ENCODE measurements around the gene TNFSF13. TPM values are rescaled to one million over a fixed set of nuclear protein-coding genes. Genes with fewer than 3 reads are reported as not detected.

Gene TNFSF13
- total RNA-seq, 1 experiment from 2014 or later = 0.37 TPM

DNA sequence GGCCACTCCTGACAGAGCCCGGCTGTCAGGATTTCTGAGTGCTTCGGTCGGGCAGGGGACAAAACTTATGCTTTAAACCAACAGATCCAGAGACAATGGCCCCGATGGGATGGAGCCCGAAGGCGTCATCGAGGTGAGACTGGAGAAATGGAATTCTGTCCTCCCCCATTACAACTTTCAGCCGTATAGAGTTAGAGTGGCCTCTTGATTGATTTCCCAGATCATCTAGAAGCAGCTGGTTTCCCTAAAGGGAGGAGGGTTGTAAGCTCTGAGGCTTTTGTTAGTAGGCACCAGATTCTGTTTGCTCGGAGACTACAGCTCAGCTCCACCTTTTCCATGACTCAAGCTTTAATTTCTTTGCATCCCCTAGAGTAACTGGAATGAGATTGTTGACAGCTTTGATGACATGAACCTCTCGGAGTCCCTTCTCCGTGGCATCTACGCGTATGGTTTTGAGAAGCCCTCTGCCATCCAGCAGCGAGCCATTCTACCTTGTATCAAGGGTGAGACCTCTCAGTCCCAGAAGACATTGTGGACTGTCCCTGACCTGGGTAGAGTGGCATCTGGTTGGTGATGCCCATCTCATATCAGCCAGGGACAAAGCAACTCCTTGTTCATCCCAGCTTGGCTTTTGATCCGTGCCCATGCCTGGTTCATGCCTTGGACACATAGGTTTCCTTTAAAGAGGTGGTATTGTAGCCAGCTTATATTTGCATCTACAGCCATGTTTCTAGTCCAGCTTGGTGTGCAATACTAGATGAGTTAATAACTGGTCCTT is 15.8 kb downstream of the TNFSF13 start:
- DNase-seq (ENCODE audit: low read depth) = no peak

DNA sequence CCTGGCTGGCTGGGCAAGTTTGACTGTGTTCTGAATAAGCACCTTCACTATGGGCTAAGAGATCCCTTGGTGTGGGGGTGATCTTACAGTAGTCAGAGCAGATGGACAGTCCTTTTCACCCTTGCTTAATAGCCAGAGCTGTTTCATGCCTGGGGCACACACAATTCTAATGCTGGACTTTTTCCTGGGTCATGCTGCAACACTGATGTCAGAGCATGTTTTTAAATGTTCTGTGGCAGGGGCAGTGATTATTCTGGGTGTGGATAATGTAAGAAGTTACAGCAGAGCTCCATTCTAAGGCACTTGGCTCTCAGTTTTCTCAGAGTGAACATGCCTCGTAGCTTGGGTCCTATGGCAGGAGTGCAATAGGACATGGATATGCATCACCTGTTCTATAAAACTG is 16.9 kb downstream of the TNFSF13 start:
- no peak for DNase-seq (ENCODE audit: low read depth)

DNA sequence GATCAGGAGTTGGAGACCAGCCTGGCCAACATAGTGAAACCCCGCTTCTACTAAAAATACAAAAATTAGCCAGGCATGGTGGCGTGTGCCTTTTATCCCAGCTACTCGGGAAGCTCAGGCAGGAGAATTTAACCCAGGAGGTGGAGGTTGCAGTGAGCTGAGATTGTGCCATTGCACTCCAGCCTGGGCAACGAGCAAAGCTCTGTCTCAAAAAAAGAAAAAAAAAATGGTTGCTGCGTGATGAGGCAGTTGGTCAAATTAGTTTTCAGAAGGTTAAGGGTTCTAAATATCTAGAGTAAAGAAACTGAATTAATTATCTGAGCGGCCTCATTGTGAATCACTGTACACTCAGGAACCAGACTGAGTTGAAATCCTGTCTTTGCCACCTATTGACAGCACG is 17.4 kb downstream of the TNFSF13 start:
- no peak for DNase-seq (ENCODE audit: low read depth)

DNA sequence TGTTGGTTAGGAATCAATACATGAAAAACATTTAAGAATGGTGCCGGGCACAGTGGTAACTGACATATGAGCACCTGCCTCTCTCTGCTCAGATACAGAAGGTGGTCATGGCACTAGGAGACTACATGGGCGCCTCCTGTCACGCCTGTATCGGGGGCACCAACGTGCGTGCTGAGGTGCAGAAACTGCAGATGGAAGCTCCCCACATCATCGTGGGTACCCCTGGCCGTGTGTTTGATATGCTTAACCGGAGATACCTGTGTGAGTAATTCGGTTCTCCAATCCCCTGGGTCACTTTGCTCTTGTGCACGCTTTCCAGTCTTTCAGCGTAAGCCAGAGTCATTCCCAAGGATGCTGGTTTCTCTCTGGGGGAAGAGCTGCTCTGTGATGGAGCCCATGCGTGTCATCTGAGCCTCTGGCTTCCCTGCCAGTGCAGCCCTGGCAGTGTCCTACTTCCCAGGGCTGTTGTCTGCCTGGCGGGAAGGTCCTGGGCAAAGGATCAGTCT is 17.9 kb downstream of the TNFSF13 start:
- no peak for DNase-seq (ENCODE audit: low read depth)

DNA sequence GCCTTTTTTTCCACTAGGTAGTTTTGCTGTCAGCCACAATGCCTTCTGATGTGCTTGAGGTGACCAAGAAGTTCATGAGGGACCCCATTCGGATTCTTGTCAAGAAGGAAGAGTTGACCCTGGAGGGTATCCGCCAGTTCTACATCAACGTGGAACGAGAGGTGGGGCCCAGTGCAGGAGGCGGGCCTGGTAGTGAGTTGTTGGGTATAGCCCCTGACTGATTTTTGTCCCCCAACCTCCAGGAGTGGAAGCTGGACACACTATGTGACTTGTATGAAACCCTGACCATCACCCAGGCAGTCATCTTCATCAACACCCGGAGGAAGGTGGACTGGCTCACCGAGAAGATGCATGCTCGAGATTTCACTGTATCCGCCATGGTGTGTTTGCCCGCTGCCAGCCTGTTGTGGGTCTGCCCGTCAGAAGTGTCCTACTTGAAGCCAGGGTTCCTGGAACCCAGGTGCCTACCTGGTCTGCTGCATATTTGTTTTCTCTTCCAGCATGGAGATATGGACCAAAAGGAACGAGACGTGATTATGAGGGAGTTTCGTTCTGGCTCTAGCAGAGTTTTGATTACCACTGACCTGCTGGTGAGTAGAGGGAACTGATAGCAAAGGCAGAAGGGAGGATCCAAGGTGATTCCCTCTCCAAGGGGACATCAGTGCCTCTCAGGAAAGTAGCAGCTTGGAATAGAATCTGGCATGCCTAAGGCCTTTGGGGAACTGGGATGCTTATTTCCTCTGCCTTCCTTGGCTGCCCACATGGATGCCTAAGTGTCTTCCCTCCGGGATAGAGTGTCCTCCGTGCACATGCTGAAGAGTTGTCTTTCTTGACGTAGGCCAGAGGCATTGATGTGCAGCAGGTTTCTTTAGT is 19.0 kb downstream of the TNFSF13 start:
- DNase-seq (ENCODE audit: low read depth) = no peak

DNA sequence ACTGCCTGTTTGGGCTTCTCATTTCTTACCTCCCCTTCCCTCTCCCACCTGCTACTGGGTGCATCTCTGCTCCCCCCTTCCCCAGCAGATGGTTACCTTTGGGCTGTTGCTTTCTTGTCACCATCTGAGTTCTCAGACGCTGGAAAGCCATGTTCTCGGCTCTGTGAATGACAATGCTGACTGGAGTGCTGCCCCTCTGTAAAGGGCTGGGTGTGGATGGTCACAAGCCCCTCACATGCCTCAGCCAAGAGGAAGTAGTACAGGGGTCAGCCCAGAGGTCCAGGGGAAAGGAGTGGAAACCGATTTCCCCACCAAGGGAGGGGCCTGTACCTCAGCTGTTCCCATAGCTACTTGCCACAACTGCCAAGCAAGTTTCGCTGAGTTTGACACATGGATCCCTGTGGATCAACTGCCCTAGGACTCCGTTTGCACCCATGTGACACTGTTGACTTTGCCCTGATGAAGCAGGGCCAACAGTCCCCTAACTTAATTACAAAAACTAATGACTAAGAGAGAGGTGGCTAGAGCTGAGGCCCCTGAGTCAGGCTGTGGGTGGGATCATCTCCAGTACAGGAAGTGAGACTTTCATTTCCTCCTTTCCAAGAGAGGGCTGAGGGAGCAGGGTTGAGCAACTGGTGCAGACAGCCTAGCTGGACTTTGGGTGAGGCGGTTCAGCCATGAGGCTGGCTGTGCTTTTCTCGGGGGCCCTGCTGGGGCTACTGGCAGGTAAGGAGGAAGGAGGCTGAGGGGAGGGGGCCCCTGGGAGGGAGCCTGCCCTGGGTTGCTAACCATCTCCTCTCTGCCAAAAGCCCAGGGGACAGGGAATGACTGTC is 20.7 kb downstream of the TNFSF13 start, which contains the start of gene CD68:
TSS of gene CD68 (plus strand) at position 638 of the 833 bp plus-strand sequence. CDS start at position 678, 40 bp downstream.
- peak; percentile 99 for DNase-seq (ENCODE audit: low read depth)

DNA sequence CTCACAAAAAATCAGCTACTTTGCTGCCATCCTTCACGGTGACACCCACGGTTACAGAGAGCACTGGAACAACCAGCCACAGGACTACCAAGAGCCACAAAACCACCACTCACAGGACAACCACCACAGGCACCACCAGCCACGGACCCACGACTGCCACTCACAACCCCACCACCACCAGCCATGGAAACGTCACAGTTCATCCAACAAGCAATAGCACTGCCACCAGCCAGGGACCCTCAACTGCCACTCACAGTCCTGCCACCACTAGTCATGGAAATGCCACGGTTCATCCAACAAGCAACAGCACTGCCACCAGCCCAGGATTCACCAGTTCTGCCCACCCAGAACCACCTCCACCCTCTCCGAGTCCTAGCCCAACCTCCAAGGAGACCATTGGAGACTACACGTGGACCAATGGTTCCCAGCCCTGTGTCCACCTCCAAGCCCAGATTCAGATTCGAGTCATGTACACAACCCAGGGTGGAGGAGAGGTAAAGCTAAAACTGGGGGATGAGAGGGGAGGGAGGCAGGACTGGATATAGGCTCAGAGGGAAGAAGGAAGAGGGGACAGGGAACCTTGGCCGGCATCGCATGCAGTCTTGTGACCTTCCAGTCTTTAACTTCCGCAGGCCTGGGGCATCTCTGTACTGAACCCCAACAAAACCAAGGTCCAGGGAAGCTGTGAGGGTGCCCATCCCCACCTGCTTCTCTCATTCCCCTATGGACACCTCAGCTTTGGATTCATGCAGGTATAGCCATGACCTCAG is 21.5 kb downstream of the TNFSF13 start:
- no peak for DNase-seq (ENCODE audit: low read depth)

DNA sequence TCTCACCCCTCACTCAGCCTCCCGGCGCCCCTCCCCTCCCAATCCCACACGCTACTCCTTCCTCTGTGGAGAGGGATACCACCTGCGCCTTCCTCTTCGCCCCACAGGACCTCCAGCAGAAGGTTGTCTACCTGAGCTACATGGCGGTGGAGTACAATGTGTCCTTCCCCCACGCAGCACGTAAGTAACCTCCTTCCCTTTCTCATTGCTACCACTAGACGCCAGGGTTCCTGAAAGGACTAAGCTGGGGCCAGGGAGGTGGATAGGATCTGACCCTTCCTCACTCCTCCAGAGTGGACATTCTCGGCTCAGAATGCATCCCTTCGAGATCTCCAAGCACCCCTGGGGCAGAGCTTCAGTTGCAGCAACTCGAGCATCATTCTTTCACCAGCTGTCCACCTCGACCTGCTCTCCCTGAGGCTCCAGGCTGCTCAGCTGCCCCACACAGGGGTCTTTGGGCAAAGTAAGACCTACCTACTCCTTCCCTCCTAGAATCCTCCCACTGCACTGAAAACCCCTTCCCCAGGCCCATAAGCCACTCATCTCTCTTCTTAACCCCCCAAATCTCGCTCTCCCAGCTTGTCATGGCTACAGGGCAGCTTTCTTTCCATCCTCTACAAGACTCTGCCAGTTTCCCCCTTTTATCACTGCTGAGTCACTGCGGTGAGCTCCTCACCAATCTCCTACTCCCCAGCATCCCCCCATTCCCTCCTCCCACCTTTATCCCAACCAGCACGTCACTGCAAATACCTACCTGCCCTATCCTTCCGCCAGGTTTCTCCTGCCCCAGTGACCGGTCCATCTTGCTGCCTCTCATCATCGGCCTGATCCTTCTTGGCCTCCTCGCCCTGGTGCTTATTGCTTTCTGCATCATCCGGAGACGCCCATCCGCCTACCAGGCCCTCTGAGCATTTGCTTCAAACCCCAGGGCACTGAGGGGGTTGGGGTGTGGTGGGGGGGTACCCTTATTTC is 22.3 kb downstream of the TNFSF13 start:
- DNase-seq (ENCODE audit: low read depth) = no peak

DNA sequence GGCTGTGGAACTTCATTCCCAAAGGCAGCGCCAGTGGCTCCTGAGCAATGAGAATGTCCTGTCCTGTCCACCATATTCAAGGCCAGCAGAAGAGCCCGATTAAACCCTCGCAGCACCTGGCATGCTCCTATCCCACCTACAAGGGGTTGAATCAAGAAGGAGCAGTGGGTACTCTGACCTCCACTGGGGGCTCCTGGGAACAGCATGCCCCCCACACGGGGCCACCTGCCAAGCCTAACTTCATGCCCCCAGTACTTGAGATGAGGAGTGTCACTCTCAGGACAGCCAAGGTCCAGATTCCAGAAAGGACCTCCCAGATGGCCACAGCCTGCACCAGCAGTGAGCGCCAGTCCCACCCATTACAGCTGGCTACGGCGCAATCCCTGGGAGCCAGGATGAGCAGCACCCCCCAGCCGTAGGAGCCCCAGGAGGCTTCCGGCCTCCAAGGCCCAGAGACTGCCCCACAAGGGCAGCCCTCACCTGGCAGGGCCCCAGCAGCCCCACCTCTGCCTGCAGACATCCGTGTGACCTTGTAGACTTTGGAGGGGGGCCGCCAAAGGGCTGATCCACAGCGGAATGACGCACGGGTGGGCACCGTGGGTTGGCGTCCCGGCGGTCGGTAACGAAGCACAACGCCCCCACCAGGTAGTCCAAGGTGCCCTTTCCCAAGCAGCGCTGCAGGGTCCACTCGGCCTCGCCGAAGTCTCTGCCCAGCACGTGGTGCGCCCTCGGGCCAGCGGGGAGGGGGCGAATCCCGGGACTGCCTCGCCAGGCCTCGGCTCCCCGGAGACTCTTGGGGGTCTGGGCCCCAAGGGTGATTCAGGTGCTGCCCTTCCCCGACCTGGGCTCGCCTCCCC is 24.1 kb downstream of the TNFSF13 start:
- no peak for DNase-seq (ENCODE audit: low read depth)

DNA sequence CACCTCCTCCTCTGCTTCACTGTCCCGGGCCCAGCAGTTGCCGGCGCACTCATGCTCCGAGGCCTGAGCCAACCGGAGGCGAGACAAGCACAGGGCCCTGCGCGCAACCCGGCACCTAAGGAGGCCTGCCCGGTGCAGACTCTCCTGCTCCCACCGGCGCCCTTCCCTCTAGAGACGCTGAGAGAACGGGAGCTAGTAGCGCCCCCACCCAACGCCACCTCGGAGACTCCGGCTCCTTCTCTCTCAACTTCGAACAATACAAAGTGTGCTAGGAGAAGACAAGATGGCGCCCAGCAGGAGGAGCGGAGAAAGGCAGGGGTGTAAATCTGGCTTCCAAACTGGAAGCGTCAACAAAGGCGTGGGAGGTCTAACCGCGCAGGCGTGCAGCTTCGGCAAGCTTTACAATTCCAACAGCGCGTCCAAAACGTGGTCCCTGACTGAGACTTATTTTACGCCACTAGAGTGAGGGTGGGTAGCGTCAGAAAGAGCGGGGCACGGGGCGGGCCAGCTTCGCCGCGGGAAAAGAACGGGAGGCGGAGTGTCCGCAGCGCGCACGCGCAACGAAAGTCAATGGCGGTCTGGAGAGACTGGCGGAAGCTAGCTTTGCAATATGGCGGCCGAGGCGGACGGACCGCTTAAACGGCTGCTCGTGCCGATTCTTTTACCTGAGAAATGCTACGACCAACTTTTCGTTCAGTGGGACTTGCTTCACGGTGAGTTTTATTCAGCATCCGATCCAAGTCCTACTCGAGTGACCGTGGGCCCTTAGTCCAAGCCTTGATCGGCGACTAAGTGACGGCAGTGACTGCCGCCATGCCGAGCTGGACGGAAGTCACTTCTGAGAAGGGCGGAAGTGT is 24.9 kb downstream of the TNFSF13 start, which contains the start of gene MPDU1:
TSS of gene MPDU1 (plus strand) at position 600 of the 857 bp plus-strand sequence. CDS start at position 611, 11 bp downstream.
- DNase-seq (ENCODE audit: low read depth) = peak; percentile 94

DNA sequence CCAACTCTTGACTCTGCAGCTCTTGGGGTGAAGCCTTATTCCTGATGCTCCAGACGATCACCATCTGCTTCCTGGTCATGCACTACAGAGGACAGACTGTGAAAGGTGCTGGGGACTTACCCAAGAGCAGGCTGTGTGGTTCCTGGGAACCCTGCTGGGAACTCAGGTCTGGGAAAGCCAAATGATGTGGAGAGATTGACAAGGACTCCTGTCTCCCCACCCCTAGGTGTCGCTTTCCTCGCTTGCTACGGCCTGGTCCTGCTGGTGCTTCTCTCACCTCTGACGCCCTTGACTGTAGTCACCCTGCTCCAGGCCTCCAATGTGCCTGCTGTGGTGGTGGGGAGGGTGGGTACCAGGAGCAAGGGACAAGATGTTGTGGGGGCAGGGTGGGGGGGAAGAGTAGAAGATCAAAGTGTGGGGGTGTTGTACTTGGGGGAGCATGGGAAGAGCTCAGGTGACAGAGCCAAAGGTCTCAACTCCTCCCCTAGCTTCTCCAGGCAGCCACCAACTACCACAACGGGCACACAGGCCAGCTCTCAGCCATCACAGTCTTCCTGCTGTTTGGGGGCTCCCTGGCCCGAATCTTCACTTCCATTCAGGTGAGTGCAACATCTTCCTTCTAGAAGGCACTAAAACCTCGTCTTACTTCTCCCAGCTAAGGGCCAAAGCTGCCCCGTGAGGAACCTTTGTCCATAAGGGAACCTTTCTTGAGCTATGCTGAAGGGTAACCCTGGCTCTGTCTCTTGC is 28.3 kb downstream of the TNFSF13 start:
- DNase-seq (ENCODE audit: low read depth) = peak; percentile 80

DNA sequence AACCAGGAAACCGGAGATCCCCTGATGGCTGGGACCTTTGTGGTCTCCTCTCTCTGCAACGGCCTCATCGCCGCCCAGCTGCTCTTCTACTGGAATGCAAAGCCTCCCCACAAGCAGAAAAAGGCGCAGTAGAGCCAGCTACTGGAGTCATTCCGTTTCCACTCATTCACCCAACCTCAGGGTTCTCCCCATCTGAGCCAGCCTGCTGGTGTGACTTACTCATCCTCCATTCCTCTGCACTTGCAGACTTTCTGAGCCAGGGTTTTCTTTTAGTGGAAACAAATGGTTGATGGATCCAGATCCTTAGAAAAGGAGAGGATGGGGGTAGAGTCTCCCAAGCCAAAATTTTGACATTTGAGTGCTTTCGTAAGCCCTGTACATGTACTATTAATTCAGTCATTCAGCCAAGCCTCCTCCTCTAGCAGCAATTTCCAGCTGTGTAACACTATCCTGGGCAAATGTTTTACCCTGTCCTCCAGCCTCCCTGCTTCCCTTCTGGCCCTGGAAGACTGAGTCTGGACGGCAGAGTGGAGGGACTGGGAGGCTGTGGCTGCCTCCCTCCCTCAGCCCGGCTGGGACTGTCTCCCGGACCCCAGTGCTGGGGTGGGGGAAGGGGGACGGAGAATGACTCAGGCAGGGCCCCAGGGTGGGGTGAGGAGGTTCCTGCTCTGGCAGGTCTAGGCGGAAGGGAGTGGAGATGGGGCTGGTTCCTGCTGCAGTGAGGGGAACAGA is 29.0 kb downstream of the TNFSF13 start:
- peak; percentile 88 for DNase-seq (ENCODE audit: low read depth)

DNA sequence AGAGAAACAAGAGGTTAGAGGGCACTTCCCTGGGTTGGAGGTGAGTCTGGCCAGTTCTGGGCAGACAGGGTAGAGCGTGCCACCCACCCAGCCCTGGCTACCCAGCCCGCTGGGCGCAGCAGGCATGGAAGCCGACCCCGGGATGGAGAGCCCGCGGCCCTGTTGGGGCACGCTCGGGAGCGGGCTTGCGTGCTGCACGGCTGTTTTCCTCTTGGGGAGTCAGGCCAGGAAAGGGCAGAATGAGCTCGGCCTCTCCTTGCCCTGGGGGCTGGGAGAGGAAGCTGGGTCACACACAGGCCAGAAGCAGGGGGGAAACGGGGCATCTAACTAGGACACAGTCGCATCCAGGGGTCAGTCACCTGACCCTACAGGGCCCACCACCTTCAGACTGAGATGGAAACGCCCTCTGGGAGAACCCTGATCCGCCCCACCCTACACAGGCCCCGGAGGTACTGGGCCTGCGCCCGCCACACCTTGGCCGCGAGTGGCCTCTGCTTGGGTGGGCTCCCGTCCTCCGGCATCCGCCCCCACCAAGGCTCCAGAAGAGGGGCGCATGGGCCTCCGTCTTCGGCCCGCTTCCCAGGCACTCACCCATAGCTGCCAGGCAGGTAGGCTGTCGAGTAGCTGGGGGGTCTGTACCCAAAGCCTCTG is 30.1 kb downstream of the TNFSF13 start:
- DNase-seq (ENCODE audit: low read depth) = no peak

DNA sequence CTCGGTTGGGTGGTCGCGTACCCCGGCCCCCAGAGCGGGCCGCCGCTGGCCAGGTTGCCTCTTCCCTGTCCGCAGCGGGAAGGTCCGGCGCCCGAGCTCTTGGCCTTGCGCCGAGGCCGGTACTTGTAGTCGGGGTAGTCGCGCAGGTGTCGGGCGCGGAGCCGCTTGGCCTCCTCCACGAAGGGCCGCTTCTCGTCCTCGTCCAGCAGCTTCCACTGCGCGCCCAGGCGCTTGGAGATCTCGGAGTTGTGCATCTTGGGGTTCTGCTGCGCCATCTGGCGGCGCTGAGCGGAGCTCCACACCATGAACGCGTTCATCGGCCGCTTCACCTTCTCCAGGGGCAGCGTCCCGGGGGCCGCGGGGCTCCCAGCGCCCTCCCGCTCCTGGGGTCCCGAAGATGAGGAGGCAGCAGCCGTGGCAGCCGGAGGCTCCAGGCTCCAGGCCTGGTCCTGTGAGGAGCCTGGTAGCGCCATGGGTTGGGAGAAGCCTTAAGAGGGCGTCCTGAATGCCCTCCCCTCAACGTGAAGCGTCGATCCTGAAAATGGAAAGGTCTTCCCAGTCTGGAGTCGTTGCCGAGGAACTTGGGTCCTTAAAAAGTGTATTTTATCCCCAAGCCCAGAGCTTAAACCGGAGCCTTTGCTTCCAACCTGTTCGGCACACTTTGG is 30.8 kb downstream of the TNFSF13 start:
- no peak for DNase-seq (ENCODE audit: low read depth)
